Panc1 (cell line): ENCODE measurements around the gene NAGS. TPM values are rescaled to one million over a fixed set of nuclear protein-coding genes. Genes with fewer than 3 reads are reported as not detected.

Experiments used
- ATAC-seq: fragments of 200-7000 bp; cut with Tn5 transposase; 2 replicates; pipeline ENCODE4 v1.9.1; 2020; ENCODE audit warnings: mild to moderate bottlenecking, moderate library complexity
- BruUV-seq: library from RNA; stranded (reverse); fragments of 400-500 nt; replicated peaks from 2 replicates; lab custom pipeline; 2021; lab: Mats Ljungman, UMichigan
- CTCF ChIA-PET: fragments of 300-600 bp; sonication (Branson Sonifier 250); formaldehyde crosslinking; loops from one replicate; lab custom pipeline; 2022; ENCODE audit warnings: antibody characterized with exemption; lab: Charles Lee
- POLR2A ChIA-PET: fragments of 300-600 bp; sonication (Branson Sonifier 250); formaldehyde crosslinking; loops from one replicate; lab custom pipeline; 2022; ENCODE audit warnings: antibody characterized with exemption; lab: Charles Lee
- DNase-seq: peaks from one replicate; pipeline ENCODE4 v3.0.0-alpha.2; 2010; ENCODE audit warnings: low read depth, low spot score
- H3K27ac ChIP-seq: 2 replicates; pipeline ENCODE4 v1.5.1; 2011; ENCODE audit warnings: mild to moderate bottlenecking, low read length, inconsistent platforms
- H3K27me3 ChIP-seq: fragments of 200-500 bp; sonication (Bioruptor generic); 2 replicates; pipeline ENCODE4 v1.6.0; 2014; ENCODE audit warnings: low read length, inconsistent platforms; ENCODE audit not compliant: control insufficient read depth, insufficient read depth
- H3K36me3 ChIP-seq: fragments of 200-500 bp; sonication (Bioruptor generic); 2 replicates; pipeline ENCODE4 v1.5.1; 2014; ENCODE audit warnings: inconsistent platforms, mild to moderate bottlenecking, low read length, moderate library complexity; ENCODE audit not compliant: control insufficient read depth, insufficient read depth
- H3K4me1 ChIP-seq: 2 replicates; pipeline ENCODE4 v1.5.1; 2011; ENCODE audit warnings: inconsistent platforms, mild to moderate bottlenecking, low read length, moderate library complexity; ENCODE audit not compliant: control insufficient read depth, insufficient read depth
- H3K4me3 ChIP-seq, 2 experiments: 2 replicates each; pipeline ENCODE4 v1.5.1; 2011 to 2012; ENCODE audit warnings: low read depth in 2 of 2, low read length in 2 of 2, mild to moderate bottlenecking in 2 of 2, inconsistent platforms in 1 of 2, moderate library complexity in 1 of 2
- H3K9me3 ChIP-seq: fragments of 200-500 bp; sonication (Bioruptor generic); 2 replicates; pipeline ENCODE4 v1.5.1; 2014; ENCODE audit warnings: low read depth, mild to moderate bottlenecking, inconsistent platforms, low read length, moderate library complexity; ENCODE audit not compliant: control insufficient read depth, insufficient read depth
- CTCF ChIP-seq: fragments of 450-650 bp; IDR thresholded peaks from 2 replicates; pipeline ENCODE4 v1.5.1; 2017; ENCODE audit warnings: mild to moderate bottlenecking
- POLR2AphosphoS5 ChIP-seq: IDR thresholded peaks from 2 replicates; pipeline ENCODE4 v1.6.1; 2012; ENCODE audit warnings: mild to moderate bottlenecking, low read depth, low read length, moderate library complexity
- SIN3A ChIP-seq: IDR thresholded peaks from 2 replicates; pipeline ENCODE4 v1.6.1; 2012; ENCODE audit warnings: low read depth, mild to moderate bottlenecking, low read length, moderate library complexity, borderline replicate concordance; ENCODE audit not compliant: insufficient read depth
- TCF7L2 ChIP-seq: IDR thresholded peaks from 2 replicates; pipeline ENCODE4 v1.6.1; 2011; ENCODE audit warnings: mild to moderate bottlenecking, low read depth, low read length, inconsistent platforms
- in situ Hi-C: cut with HindIII; loops from 2 replicates; pipeline ENCODE4 v1.10.0; 2016; ENCODE audit warnings: low sequenced_read_pairs, low pct_unique_long_range_greater_than_20kb
- intact Hi-C: fragments of 100-400 bp; cut with micrococcal nuclease; formaldehyde crosslinking; loops from one replicate; pipeline ENCODE4 v1.10.0; 2022; ENCODE audit not compliant: unreplicated experiment
- total RNA-seq: library from RNA; stranded (reverse); gene quantifications from one replicate; pipeline ENCODE4 v1.2.1, GENCODE V29; 2021; ENCODE audit not compliant: unreplicated experiment
- TF ChIP-seq, protein P1 (sequence below), 2 experiments: IDR thresholded peaks; 2 replicates each; pipeline ENCODE4 v1.6.1; 2011 to 2012; ENCODE audit warnings: low read depth in 2 of 2, control low read depth in 1 of 2, low read length in 1 of 2, mild to moderate bottlenecking in 1 of 2, moderate library complexity in 1 of 2; ENCODE audit not compliant: insufficient read depth in 1 of 2

The NAGS gene
- total RNA-seq, 1 experiment from 2014 or later = 2.7 TPM

GRCh38 chr17:44012391-44012790 lies 8.0 kb downstream of the NAGS start:
- Histone ChIP-seq H3K27me3 (no peaks in the 10 kb centered on the region), H3K4me3 (no peak overlapping the region), H3K27ac (no peak overlapping the region), H3K36me3 (peaks cover 5% of the 10 kb centered on the region; the same call in 1 of the 2 replicates), H3K9me3 (no peaks in the 10 kb centered on the region), H3K4me1 (peaks cover 8% of the 10 kb centered on the region)
- CTCF ChIA-PET = no interaction called here
- no peak for DNase-seq
- ATAC-seq = no peak
- POLR2A ChIA-PET = no interaction called here
- TF ChIP-seq SIN3A = no peak
- in situ Hi-C loops = no loop called here
- intact Hi-C loops = no loop called here
- BruUV-seq = no TSS peak

GRCh38 chr17:44012874-44013273 lies 8.5 kb downstream of the NAGS start:
- intact Hi-C loops (no loop called here), in situ Hi-C loops (no loop called here)
- POLR2A ChIA-PET = no interaction called here
- DNase-seq (no peak), ATAC-seq (no peak)
- TF ChIP-seq TCF7L2 (no peak), POLR2AphosphoS5 (no peak), SIN3A (no peak), CTCF (no peak)
- TF ChIP-seq, protein P1, sequence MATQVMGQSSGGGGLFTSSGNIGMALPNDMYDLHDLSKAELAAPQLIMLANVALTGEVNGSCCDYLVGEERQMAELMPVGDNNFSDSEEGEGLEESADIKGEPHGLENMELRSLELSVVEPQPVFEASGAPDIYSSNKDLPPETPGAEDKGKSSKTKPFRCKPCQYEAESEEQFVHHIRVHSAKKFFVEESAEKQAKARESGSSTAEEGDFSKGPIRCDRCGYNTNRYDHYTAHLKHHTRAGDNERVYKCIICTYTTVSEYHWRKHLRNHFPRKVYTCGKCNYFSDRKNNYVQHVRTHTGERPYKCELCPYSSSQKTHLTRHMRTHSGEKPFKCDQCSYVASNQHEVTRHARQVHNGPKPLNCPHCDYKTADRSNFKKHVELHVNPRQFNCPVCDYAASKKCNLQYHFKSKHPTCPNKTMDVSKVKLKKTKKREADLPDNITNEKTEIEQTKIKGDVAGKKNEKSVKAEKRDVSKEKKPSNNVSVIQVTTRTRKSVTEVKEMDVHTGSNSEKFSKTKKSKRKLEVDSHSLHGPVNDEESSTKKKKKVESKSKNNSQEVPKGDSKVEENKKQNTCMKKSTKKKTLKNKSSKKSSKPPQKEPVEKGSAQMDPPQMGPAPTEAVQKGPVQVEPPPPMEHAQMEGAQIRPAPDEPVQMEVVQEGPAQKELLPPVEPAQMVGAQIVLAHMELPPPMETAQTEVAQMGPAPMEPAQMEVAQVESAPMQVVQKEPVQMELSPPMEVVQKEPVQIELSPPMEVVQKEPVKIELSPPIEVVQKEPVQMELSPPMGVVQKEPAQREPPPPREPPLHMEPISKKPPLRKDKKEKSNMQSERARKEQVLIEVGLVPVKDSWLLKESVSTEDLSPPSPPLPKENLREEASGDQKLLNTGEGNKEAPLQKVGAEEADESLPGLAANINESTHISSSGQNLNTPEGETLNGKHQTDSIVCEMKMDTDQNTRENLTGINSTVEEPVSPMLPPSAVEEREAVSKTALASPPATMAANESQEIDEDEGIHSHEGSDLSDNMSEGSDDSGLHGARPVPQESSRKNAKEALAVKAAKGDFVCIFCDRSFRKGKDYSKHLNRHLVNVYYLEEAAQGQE (IDR thresholded peaks at IDR 0.05; ENCODE audit: insufficient read depth in 1 of 2, low read depth in 2 of 2, low read length in 1 of 2) = no peak
- Histone ChIP-seq H3K9me3 (no peaks in the 10 kb centered on the region), H3K36me3 (peaks cover 5% of the 10 kb centered on the region; the same call in 1 of the 2 replicates), H3K27me3 (no peaks in the 10 kb centered on the region), H3K27ac (no peak overlapping the region), H3K4me3 (no peak overlapping the region), H3K4me1 (peaks cover 5% of the 10 kb centered on the region)
- TSS peak; percentile 61 for BruUV-seq
- CTCF ChIA-PET = no interaction called here

DNA sequence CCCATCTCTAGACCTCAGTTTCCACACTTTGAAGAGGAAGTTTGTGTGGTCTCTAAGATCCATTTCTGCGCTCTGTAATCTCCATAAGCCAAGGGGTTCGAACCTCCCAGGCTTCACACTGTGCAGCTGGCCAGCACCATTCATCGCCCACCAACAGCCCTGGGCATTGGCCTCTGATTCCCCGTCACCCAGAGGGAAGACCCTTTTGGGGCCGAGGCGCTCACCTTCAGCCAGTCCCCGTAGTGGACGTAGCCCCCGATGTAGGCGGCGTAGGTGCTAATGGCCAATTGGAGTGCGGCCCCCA lies 9.7 kb downstream of the NAGS start:
- in situ Hi-C loops = no loop called here
- peak overlapping the region; percentile 97 for H3K27ac ChIP-seq
- no peak for TF ChIP-seq TCF7L2
- no peak for TF ChIP-seq CTCF
- no peak for TF ChIP-seq POLR2AphosphoS5
- TF ChIP-seq SIN3A = no peak
- TF ChIP-seq, protein P1 (IDR thresholded peaks at IDR 0.05; ENCODE audit: insufficient read depth in 1 of 2, low read depth in 2 of 2, low read length in 1 of 2) = no peak

More for the DNA sequence above, 9.7 kb downstream of the NAGS start:
- H3K4me1 ChIP-seq = no peaks in the 10 kb centered on the region; the same call in 1 of the 2 replicates
- H3K4me3 ChIP-seq = peak overlapping the region; percentile 97 to 99
- ATAC-seq = peak; percentile 57
- ChIA-PET POLR2A (no interaction called here), CTCF (interaction anchor here (0.7 kb wide), 1 partner anchor 102 kb away, joined by 3 read pairs; no protein-coding TSS in a partner anchor)
- no peak for DNase-seq
- intact Hi-C loops = no loop called here
- H3K36me3 ChIP-seq = peaks cover 5% of the 10 kb centered on the region; the same call in 1 of the 2 replicates
- H3K27me3 ChIP-seq = no peaks in the 10 kb centered on the region
- no TSS peak for BruUV-seq
- H3K9me3 ChIP-seq = no peaks in the 10 kb centered on the region
